HEK293 (cell line): ENCODE results near the gene KLK5.

Source experiments
- CTCF ChIA-PET: fragments of 350-600 bp; formaldehyde crosslinking; extraction: SDS; loops from one replicate; lab custom pipeline; 2021; ENCODE audit warnings: antibody characterized with exemption; lab: Yijun Ruan, JAX
- POLR2A ChIA-PET: fragments of 300-600 bp; formaldehyde crosslinking; extraction: SDS; loops from one replicate; lab custom pipeline; 2020; ENCODE audit warnings: antibody characterized with exemption, inconsistent platforms; lab: Yijun Ruan, JAX
- H3K27ac ChIP-seq: fragments of 200-500 bp; sonication (Bioruptor generic); 2 replicates; pipeline ENCODE4 v1.5.1; 2014; ENCODE audit warnings: low read depth, low read length, control low read depth, inconsistent platforms; ENCODE audit errors: extremely low read depth
- H3K36me3 ChIP-seq, 2 experiments: fragments of 200-500 bp in 1 of 2; sonication (Bioruptor generic) in 1 of 2; 1 replicate in 1 of 2; 2 replicates in 1 of 2; pipeline ENCODE4 v1.5.1; 2014 to 2017; ENCODE audit warnings: inconsistent platforms in 2 of 2, low read length in 2 of 2; ENCODE audit not compliant: control insufficient read depth in 2 of 2, insufficient read depth in 1 of 2
- H3K4me1 ChIP-seq: fragments of 200-500 bp; sonication (Bioruptor generic); 2 replicates; pipeline ENCODE4 v1.5.1; 2014; ENCODE audit warnings: mild to moderate bottlenecking, low read length, inconsistent platforms; ENCODE audit not compliant: control insufficient read depth, insufficient read depth
- H3K4me3 ChIP-seq: 2 replicates; pipeline ENCODE4 v1.5.1; 2011; ENCODE audit warnings: low read depth, mild to moderate bottlenecking, control low read depth, low read length, moderate library complexity
- H3K9me3 ChIP-seq: fragments of 200-500 bp; sonication (Bioruptor generic); 2 replicates; pipeline ENCODE4 v1.5.1; 2014; ENCODE audit warnings: low read depth, low read length, inconsistent platforms; ENCODE audit not compliant: control insufficient read depth, insufficient read depth
- AEBP2 ChIP-seq: fragments of 450-650 bp; formaldehyde crosslinking; IDR thresholded peaks from 2 replicates; pipeline ENCODE4 v1.5.1; 2016; ENCODE audit warnings: missing biosample characterization, missing genetic modification characterization, borderline replicate concordance
- CTCF ChIP-seq: fragments of 450-650 bp; formaldehyde crosslinking; IDR thresholded peaks from 2 replicates; pipeline ENCODE4 v1.5.1; 2016; ENCODE audit warnings: missing biosample characterization, missing genetic modification characterization
- ELK4 ChIP-seq: IDR thresholded peaks from 2 replicates; pipeline ENCODE4 v1.6.1; 2011; ENCODE audit warnings: mild to moderate bottlenecking, low read depth, low read length, borderline replicate concordance
- GLIS1 ChIP-seq: fragments of 450-650 bp; formaldehyde crosslinking; IDR thresholded peaks from 2 replicates; pipeline ENCODE4 v1.5.1; 2016; ENCODE audit warnings: missing biosample characterization, missing genetic modification characterization
- PRDM6 ChIP-seq: fragments of 450-650 bp; formaldehyde crosslinking; IDR thresholded peaks from 2 replicates; pipeline ENCODE4 v1.5.1; 2017; ENCODE audit warnings: missing biosample characterization, missing genetic modification characterization
- REST ChIP-seq: fragments of 450-650 bp; formaldehyde crosslinking; IDR thresholded peaks from 2 replicates; pipeline ENCODE4 v1.5.1; 2016; ENCODE audit warnings: missing biosample characterization, missing genetic modification characterization
- YY1 ChIP-seq: fragments of 450-650 bp; formaldehyde crosslinking; IDR thresholded peaks from 2 replicates; pipeline ENCODE4 v1.5.1; 2018; ENCODE audit warnings: missing biosample characterization, missing genetic modification characterization
- ZNF112 ChIP-seq: fragments of 450-650 bp; formaldehyde crosslinking; IDR thresholded peaks from 2 replicates; pipeline ENCODE4 v1.5.0; 2017; ENCODE audit warnings: missing biosample characterization, missing genetic modification characterization
- ZNF19 ChIP-seq: fragments of 450-650 bp; formaldehyde crosslinking; IDR thresholded peaks from 2 replicates; pipeline ENCODE4; 2016; ENCODE audit warnings: missing biosample characterization, missing genetic modification characterization, low read depth
- ZNF302 ChIP-seq: fragments of 450-650 bp; formaldehyde crosslinking; IDR thresholded peaks from 2 replicates; pipeline ENCODE4 v1.5.1; 2016; ENCODE audit warnings: missing biosample characterization, missing genetic modification characterization, low read depth
- ZNF362 ChIP-seq: fragments of 450-650 bp; formaldehyde crosslinking; IDR thresholded peaks from 2 replicates; pipeline ENCODE4 v1.5.1; 2016; ENCODE audit warnings: missing biosample characterization, missing genetic modification characterization
- ZNF513 ChIP-seq: fragments of 450-650 bp; IDR thresholded peaks from 2 replicates; pipeline ENCODE4 v1.5.1; 2018; ENCODE audit warnings: missing biosample characterization, missing genetic modification characterization
- ZNF580 ChIP-seq: fragments of 450-650 bp; formaldehyde crosslinking; IDR thresholded peaks from 2 replicates; pipeline ENCODE4 v1.5.1; 2016; ENCODE audit warnings: missing biosample characterization, missing genetic modification characterization
- ZNF623 ChIP-seq: fragments of 450-650 bp; formaldehyde crosslinking; IDR thresholded peaks from 2 replicates; pipeline ENCODE4 v1.5.1; 2016; ENCODE audit warnings: missing biosample characterization, missing genetic modification characterization
- ZNF624 ChIP-seq: fragments of 450-650 bp; formaldehyde crosslinking; IDR thresholded peaks from 2 replicates; pipeline ENCODE4 v1.5.1; 2017; ENCODE audit warnings: missing biosample characterization, missing genetic modification characterization
- ZNF626 ChIP-seq: fragments of 450-650 bp; sonication (Bioruptor Pico); formaldehyde crosslinking; IDR thresholded peaks from 2 replicates; pipeline ENCODE4 v1.5.1; 2018; ENCODE audit warnings: missing biosample characterization, missing genetic modification characterization, inconsistent platforms
- ZNF660 ChIP-seq: fragments of 450-650 bp; IDR thresholded peaks from 2 replicates; pipeline ENCODE4 v1.5.1; 2018; ENCODE audit warnings: missing biosample characterization, mild to moderate bottlenecking, missing genetic modification characterization
- ZNF704 ChIP-seq: fragments of 450-650 bp; formaldehyde crosslinking; IDR thresholded peaks from 2 replicates; pipeline ENCODE4 v1.5.1; 2016; ENCODE audit warnings: missing biosample characterization, missing genetic modification characterization
- ZNF768 ChIP-seq: fragments of 450-650 bp; formaldehyde crosslinking; IDR thresholded peaks from 2 replicates; pipeline ENCODE4 v1.5.1; 2018; ENCODE audit warnings: missing biosample characterization, mild to moderate bottlenecking, missing genetic modification characterization
- ZNF843 ChIP-seq: fragments of 450-650 bp; formaldehyde crosslinking; IDR thresholded peaks from 2 replicates; pipeline ENCODE4 v1.5.1; 2016; ENCODE audit warnings: missing biosample characterization, missing genetic modification characterization

The KLK5 gene

GRCh38 chr19:50998686-50999085 lies 45.8 kb upstream of the KLK5 start (continued):
- TF ChIP-seq REST (no peak), ZNF768 (tag by site-specific recombination) (no peak), ZNF362 (tag by site-specific recombination) (no peak), CTCF (tag by site-specific recombination) (no peak), YY1 (tag by site-specific recombination) (no peak), ZNF623 (no peak), ZNF513 (tag by site-specific recombination) (no peak)

- CTCF ChIA-PET, result interaction anchor here (1.2 kb wide), 1 partner anchor 19 kb away, joined by 3 read pairs; no protein-coding TSS in a partner anchor
- Histone ChIP-seq H3K4me3 (no peak overlapping the region), H3K27ac (no peak overlapping the region), H3K4me1 (no peaks in the 10 kb centered on the region), H3K36me3 (no peaks in the 10 kb centered on the region), H3K9me3 (no peaks in the 10 kb centered on the region)
- POLR2A ChIA-PET, result no interaction called here
- no peak for TF ChIP-seq ZNF704 (tag by site-specific recombination)
- TF ChIP-seq ZNF660 (tag by site-specific recombination), result no peak
- TF ChIP-seq ZNF302 (tag by site-specific recombination), result no peak
- TF ChIP-seq ELK4, result no peak
- no peak for TF ChIP-seq ZNF624 (tag by site-specific recombination)
- TF ChIP-seq ZNF580 (tag by site-specific recombination), result no peak
- TF ChIP-seq ZNF362 (tag by site-specific recombination), result no peak
- no peak for TF ChIP-seq GLIS1
- TF ChIP-seq ZNF626 (tag by site-specific recombination), result no peak
- TF ChIP-seq PRDM6 (tag by site-specific recombination), result no peak
- no peak for TF ChIP-seq AEBP2
- no peak for TF ChIP-seq ZNF19 (tag by site-specific recombination)
- TF ChIP-seq ZNF112, result no peak
- no peak for TF ChIP-seq ZNF843 (tag by site-specific recombination)
These were observed 45.2 kb upstream of the KLK5 start for GRCh38 chr19:50998061-50998460.
